GM10266 (cell line): ENCODE results near the gene ADAMTS12.

ENCODE experiments used
- DNase-seq: peaks from one replicate; pipeline ENCODE4 v3.0.0; 2012; ENCODE audit errors: extremely low spot score
- TF ChIP-seq, protein P1 (sequence below): IDR thresholded peaks from 2 replicates; pipeline ENCODE4 v1.5.1; 2012; ENCODE audit warnings: mild to moderate bottlenecking, low read depth; ENCODE audit not compliant: control insufficient read depth, insufficient read depth; ENCODE audit errors: missing control alignments

ADAMTS12 gene

GRCh38 chr5:33690374-33691135 is 201.2 kb downstream of the ADAMTS12 start:
- TF ChIP-seq, protein P1, sequence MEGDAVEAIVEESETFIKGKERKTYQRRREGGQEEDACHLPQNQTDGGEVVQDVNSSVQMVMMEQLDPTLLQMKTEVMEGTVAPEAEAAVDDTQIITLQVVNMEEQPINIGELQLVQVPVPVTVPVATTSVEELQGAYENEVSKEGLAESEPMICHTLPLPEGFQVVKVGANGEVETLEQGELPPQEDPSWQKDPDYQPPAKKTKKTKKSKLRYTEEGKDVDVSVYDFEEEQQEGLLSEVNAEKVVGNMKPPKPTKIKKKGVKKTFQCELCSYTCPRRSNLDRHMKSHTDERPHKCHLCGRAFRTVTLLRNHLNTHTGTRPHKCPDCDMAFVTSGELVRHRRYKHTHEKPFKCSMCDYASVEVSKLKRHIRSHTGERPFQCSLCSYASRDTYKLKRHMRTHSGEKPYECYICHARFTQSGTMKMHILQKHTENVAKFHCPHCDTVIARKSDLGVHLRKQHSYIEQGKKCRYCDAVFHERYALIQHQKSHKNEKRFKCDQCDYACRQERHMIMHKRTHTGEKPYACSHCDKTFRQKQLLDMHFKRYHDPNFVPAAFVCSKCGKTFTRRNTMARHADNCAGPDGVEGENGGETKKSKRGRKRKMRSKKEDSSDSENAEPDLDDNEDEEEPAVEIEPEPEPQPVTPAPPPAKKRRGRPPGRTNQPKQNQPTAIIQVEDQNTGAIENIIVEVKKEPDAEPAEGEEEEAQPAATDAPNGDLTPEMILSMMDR, result no peak
- no peak for DNase-seq

DNA sequence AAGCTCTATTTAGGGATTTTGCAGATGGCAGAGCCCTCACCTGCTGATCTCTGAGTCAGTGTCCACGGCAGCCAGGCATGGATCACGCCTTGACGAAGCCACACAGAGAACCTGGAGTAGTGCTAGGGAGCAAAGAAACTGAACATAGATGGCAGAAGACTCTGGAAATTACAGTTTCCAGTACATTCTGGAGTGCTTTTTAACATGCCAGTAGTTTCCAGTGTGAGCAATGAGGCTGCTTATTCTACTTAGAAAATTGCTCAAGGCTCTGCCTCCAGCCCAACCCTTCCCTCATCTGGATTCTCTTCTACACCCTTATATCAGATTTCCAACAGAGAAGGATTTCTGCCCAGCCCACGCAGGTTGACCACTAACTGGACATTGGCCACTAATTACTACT is 203.3 kb downstream of the ADAMTS12 start:
- TF ChIP-seq, protein P1, result no peak
- no peak for DNase-seq

- no peak for DNase-seq
- TF ChIP-seq, protein P1, result no peak
Observed at GRCh38 chr5:33688066-33688465, 203.7 kb downstream of the ADAMTS12 start.

DNA sequence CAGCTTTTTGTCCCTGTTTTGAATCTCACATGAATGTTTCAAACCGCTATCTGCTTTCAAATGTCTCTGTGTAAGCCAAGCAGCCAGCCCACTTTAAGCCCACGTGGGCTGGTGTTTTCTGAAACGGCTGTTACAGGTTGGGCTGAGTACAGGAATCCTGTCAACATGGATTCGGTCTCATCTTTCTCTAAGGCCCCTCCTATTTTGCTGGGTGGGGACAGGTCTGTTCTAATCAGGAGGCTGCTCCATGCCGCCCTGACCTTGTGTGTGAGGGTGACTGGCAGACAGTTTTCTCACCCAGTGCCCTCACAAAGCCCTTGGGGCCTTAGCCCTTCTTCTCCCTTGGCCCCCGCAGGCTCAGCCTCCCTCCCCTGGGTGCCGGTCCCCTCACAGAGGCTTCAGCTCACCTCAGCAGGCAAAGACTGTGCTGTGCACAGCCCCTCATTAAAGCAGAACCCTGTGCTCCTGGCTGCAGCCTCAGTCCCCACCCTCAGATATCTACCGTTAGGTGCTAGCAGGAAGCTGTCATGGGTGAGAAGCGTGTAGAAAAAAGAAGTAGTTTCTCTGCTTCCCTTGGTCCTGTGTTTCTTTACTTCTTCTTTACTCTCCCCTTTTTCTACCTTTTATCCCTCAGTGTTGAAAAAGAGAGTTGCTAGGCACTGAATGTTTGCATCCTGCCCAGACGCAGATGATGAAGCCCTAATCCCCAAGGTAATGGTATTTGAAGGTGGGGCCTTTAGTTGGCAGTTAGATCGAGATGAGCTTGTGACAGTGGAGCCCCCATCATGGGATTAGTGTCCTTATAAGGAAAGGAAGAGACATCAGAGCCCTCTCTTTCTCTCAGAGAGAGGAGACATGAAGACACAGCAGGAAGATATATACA is 205.7 kb downstream of the ADAMTS12 start:
- TF ChIP-seq, protein P1, result no peak
- DNase-seq, result no peak

GRCh38 chr5:33684496-33685159 is 207.2 kb downstream of the ADAMTS12 start:
- TF ChIP-seq, protein P1, result no peak
- DNase-seq, result no peak

GRCh38 chr5:33679791-33680190 is 212.0 kb downstream of the ADAMTS12 start:
- DNase-seq, result no peak
- TF ChIP-seq, protein P1, result no peak
